ENCODE data around the gene FRMD1. TPM values are rescaled to one million over a fixed set of nuclear protein-coding genes. Genes with fewer than 3 reads are reported as not detected.

The FRMD1 gene
- total RNA-seq, 3 donors from 2014 or later (not counting 1 experiment from before 2014, with no cell fraction given): not detected

DNA sequence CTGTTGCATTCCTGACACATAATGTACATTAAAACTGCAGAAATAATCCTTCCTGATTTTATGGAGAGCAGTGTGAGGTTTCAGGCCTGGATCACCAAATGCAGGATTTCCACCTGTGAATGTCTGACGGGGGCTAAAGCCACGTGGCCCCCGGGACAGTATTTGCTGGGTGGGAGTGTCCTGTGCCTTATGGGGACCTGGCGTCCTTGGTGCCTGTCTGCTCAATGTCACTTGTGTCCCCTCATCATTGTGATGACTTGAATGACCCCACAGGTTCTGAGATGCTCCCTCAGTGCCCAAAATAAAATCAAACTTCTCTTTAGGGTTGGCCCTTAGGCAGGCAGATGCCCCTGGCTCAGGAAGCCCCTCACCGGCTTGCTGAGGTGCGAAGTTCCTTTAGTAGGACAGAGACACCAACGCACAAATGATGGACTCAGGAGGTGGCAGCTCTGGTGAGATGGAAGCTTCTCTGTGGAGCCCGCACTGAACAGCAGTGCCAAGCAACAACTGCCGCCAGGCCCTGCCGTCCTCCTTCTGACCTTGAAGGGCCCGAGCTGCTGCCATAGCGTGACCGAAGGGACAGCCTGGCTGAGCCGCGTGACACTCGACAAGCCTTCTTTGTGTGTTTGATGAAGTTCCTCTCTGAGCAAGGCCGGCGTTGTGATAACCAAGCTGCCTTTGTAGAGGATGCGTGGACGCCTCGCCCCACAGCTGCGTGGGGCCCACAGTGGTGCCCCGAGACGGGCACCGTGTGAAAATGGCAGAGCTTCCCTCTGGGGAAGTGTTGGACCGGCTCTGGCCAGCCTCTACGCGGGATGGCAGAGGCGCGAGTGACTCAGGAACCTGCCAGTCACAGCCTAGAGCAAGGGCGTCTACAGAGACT, 30.9 kb downstream of the FRMD1 start:
- H3K36me3 Mint-ChIP-seq: no peaks in the 10 kb centered on the region
- TF ChIP-seq, protein P1, sequence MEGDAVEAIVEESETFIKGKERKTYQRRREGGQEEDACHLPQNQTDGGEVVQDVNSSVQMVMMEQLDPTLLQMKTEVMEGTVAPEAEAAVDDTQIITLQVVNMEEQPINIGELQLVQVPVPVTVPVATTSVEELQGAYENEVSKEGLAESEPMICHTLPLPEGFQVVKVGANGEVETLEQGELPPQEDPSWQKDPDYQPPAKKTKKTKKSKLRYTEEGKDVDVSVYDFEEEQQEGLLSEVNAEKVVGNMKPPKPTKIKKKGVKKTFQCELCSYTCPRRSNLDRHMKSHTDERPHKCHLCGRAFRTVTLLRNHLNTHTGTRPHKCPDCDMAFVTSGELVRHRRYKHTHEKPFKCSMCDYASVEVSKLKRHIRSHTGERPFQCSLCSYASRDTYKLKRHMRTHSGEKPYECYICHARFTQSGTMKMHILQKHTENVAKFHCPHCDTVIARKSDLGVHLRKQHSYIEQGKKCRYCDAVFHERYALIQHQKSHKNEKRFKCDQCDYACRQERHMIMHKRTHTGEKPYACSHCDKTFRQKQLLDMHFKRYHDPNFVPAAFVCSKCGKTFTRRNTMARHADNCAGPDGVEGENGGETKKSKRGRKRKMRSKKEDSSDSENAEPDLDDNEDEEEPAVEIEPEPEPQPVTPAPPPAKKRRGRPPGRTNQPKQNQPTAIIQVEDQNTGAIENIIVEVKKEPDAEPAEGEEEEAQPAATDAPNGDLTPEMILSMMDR (IDR thresholded peaks at IDR 0.05): no peak
- no peak for DNase-seq
- intact Hi-C loops (cut with micrococcal nuclease): no loop called here
- no peaks in the 10 kb centered on the region for H3K27me3 Mint-ChIP-seq (ENCODE audit: low read depth in 2 of 2)
- no peaks in the 10 kb centered on the region for H3K9me3 Mint-ChIP-seq
- H3K27me3 ChIP-seq (ENCODE audit: control insufficient read depth, insufficient read depth, low read length): no peaks in the 10 kb centered on the region
- no peak overlapping the region for H3K27ac Mint-ChIP-seq
- 90% methylated on average over 31 of the region's 31 CpGs for WGBS (ENCODE audit: insufficient coverage)
- H3K4me3 Mint-ChIP-seq: no peak overlapping the region
- H3K9me3 ChIP-seq (ENCODE audit: control insufficient read depth, insufficient read depth, low read length): peaks cover 6% of the 10 kb centered on the region
- no peaks in the 10 kb centered on the region for H3K4me1 Mint-ChIP-seq
- ATAC-seq: no peak
- no peaks in the 10 kb centered on the region for H3K4me1 ChIP-seq (ENCODE audit: control insufficient read depth, insufficient read depth, low read length)
- H3K27ac ChIP-seq (ENCODE audit: low read length): no peak overlapping the region
- no peaks in the 10 kb centered on the region for H3K36me3 ChIP-seq (ENCODE audit: control insufficient read depth, insufficient read depth, low read length)
- no peak overlapping the region for H3K4me3 ChIP-seq (ENCODE audit: low read length)

DNA sequence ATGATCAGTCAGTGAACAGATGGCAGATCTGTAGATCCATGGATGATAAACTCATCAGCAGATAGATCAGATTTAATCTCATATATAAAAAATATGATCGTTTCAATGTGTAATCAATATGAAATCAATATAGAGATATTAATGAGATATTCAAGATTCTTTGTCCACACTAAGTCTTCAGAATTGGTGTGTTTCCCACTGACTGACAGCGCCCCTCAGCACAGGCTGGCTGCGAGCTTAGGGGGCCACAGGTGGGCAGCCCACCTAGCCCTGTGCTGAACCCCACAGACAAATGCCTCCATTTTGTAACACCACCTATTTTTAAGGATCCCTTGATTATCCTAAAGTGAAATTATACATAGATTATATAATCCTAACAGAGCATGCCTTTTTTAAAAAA, 32.3 kb downstream of the FRMD1 start:
- no peaks in the 10 kb centered on the region for H3K4me1 Mint-ChIP-seq
- Histone ChIP-seq H3K27ac (ENCODE audit: low read length) (no peak overlapping the region), H3K4me3 (ENCODE audit: low read length) (no peak overlapping the region), H3K9me3 (ENCODE audit: control insufficient read depth, insufficient read depth, low read length) (peaks cover 9% of the 10 kb centered on the region), H3K27me3 (ENCODE audit: control insufficient read depth, insufficient read depth, low read length) (no peaks in the 10 kb centered on the region), H3K4me1 (ENCODE audit: control insufficient read depth, insufficient read depth, low read length) (no peaks in the 10 kb centered on the region), H3K36me3 (ENCODE audit: control insufficient read depth, insufficient read depth, low read length) (no peaks in the 10 kb centered on the region)
- H3K27ac Mint-ChIP-seq: no peak overlapping the region
- intact Hi-C loops (cut with micrococcal nuclease): no loop called here
- no peaks in the 10 kb centered on the region for H3K27me3 Mint-ChIP-seq (ENCODE audit: low read depth in 2 of 2)
- H3K9me3 Mint-ChIP-seq: no peaks in the 10 kb centered on the region
- DNase-seq: no peak
- no peak for ATAC-seq
- no peaks in the 10 kb centered on the region for H3K36me3 Mint-ChIP-seq
- no peak overlapping the region for H3K4me3 Mint-ChIP-seq
- WGBS (ENCODE audit: insufficient coverage): 95% methylated on average over 2 of the region's 3 CpGs
- TF ChIP-seq, protein P1 (IDR thresholded peaks at IDR 0.05): no peak

GRCh38 chr6:168045706-168046620, 33.0 kb downstream of the FRMD1 start:
- no peak for ATAC-seq
- no peaks in the 10 kb centered on the region for H3K9me3 Mint-ChIP-seq
- 82% methylated on average over 18 of the region's 20 CpGs for WGBS (ENCODE audit: insufficient coverage)

More at GRCh38 chr6:168045706-168046620, 33.0 kb downstream of the FRMD1 start:
- Histone ChIP-seq H3K36me3 (ENCODE audit: control insufficient read depth, insufficient read depth, low read length) (no peaks in the 10 kb centered on the region), H3K9me3 (ENCODE audit: control insufficient read depth, insufficient read depth, low read length) (peaks cover 13% of the 10 kb centered on the region), H3K27ac (ENCODE audit: low read length) (no peak overlapping the region), H3K27me3 (ENCODE audit: control insufficient read depth, insufficient read depth, low read length) (no peaks in the 10 kb centered on the region), H3K4me3 (ENCODE audit: low read length) (no peak overlapping the region), H3K4me1 (ENCODE audit: control insufficient read depth, insufficient read depth, low read length) (no peaks in the 10 kb centered on the region)
- intact Hi-C loops (cut with micrococcal nuclease): no loop called here
- H3K27ac Mint-ChIP-seq: no peak overlapping the region
- no peaks in the 10 kb centered on the region for H3K36me3 Mint-ChIP-seq
- no peak overlapping the region for H3K4me3 Mint-ChIP-seq
- no peak for DNase-seq
- no peaks in the 10 kb centered on the region for H3K4me1 Mint-ChIP-seq
- H3K27me3 Mint-ChIP-seq (ENCODE audit: low read depth in 2 of 2): no peaks in the 10 kb centered on the region
- TF ChIP-seq, protein P1 (IDR thresholded peaks at IDR 0.05): no peak

All from natural killer cell (primary cell).